Measurements from ENCODE around the gene CDC23.

The CDC23 gene

DNA sequence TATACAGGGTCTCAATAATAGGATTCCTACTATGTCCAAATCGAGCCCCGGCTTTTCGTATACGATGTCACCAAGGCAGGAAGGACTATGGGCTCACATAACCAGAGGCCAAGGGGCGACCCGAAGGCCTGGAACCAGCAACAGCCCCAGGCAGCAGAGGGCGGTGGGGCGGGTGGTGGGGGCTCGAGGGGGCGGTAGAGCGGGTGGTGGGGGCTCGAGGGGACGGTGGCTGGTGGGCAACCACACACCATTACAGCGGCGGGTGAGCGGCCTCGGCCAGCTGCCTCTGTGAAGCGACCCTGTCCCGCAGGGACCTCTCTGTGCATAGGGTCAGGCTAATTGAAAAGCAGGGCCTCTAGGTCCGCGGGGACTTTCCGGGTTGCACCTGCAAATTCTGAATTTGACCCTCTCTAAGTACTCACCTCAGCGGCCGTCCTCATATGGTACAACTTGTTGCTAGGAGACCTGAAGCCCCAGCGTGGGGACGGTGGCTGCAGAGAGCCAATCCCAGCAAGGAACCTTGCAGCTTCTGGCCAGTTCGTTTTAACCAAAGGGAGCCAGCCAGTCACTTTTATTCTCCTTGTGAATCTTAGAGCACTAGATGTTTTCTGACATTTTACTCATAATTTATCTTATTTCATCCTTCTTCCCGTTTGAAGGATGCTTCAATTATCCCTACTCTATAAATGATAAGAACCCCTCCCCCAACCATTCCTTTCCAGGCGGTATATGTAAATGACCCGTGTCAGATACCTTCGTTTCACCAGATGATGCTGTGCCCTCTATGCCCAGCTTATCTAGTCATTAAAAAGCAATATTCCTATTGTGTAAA is 74.0 kb downstream of the CDC23 start, which contains the start of gene NME5:
Gene NME5, minus strand, starts transcription at position 480 of the 832 bp plus-strand sequence. CDS start 648 bp downstream, outside the sequence.
- DNase-seq, result peak; percentile 31

Data from DMS 273 treated with DMSO at 0.1 percent for 48 hours (cell line).